Left renal cortex interstitium (tissue), 4 donors: Measurements from ENCODE around the gene SHC3. TPM values are rescaled to one million over a fixed set of nuclear protein-coding genes. Genes with fewer than 3 reads are reported as not detected.

Source experiments
- DNase-seq, 4 donors: peaks; one replicate each; pipeline ENCODE4 v3.0.0-alpha.2; 2013; ENCODE audit warnings: low read depth in 4 of 4, low spot score in 2 of 4, missing footprints in 1 of 4
- polyA plus RNA-seq, 4 donors: library from polyadenylated mRNA; unstranded; fragments of 120-200 nt; gene quantifications; one replicate each; pipeline ENCODE4 v1.2.1, GENCODE V29; 2013; ENCODE audit not compliant: insufficient read length in 4 of 4

Gene SHC3
- polyA plus RNA-seq, 4 donors = 2.5 to 3.5 (median 2.9) TPM

- no peak for DNase-seq
Measured at GRCh38 chr9:89029788-89030187, 148.8 kb downstream of the SHC3 start.

- no peak for DNase-seq
Measured at GRCh38 chr9:89026876-89027275, 151.7 kb downstream of the SHC3 start.

GRCh38 chr9:89025553-89025952 is 153.1 kb downstream of the SHC3 start:
- no peak for DNase-seq

- DNase-seq = no peak
Measured at GRCh38 chr9:89024727-89025126, 153.9 kb downstream of the SHC3 start.

- no peak for DNase-seq
Measured at GRCh38 chr9:89023740-89024139, 154.9 kb downstream of the SHC3 start.

GRCh38 chr9:89022902-89023301 is 155.7 kb downstream of the SHC3 start:
- no peak for DNase-seq

- no peak for DNase-seq
Measured at GRCh38 chr9:89022001-89022759, 156.4 kb downstream of the SHC3 start.

- DNase-seq = no peak
Measured at GRCh38 chr9:89021154-89021803, 157.3 kb downstream of the SHC3 start.

- DNase-seq = no peak
Measured at GRCh38 chr9:89020754-89021153, 157.9 kb downstream of the SHC3 start.

GRCh38 chr9:89015336-89015735 is 163.3 kb downstream of the SHC3 start:
- no peak for DNase-seq

GRCh38 chr9:89014153-89014552 is 164.5 kb downstream of the SHC3 start:
- no peak for DNase-seq

GRCh38 chr9:89013660-89014059 is 165.0 kb downstream of the SHC3 start:
- no peak for DNase-seq

- DNase-seq = no peak
Measured at GRCh38 chr9:89012294-89013042, 166.2 kb downstream of the SHC3 start.

- DNase-seq = no peak
Measured at GRCh38 chr9:89011683-89012082, 166.9 kb downstream of the SHC3 start.

GRCh38 chr9:89010526-89011111 is 168.0 kb downstream of the SHC3 start:
- no peak for DNase-seq

GRCh38 chr9:89010056-89010455 is 168.6 kb downstream of the SHC3 start:
- DNase-seq = no peak

GRCh38 chr9:89009546-89009840 is 169.1 kb downstream of the SHC3 start:
- DNase-seq = no peak

- no peak for DNase-seq
Measured at GRCh38 chr9:89008744-89009545, 169.7 kb downstream of the SHC3 start.

- no peak for DNase-seq
Measured at GRCh38 chr9:89008055-89008743, 170.4 kb downstream of the SHC3 start.
